Measurements from ENCODE around the gene ACSM6.
"Not testable (repeated sequence)": the region's sequence is repeated elsewhere in the genome, so short reads cannot be mapped to it uniquely, and the experiment has no call there.

Gene ACSM6

GRCh38 chr10:95187617-95188016 is 6.4 kb upstream of the ACSM6 start:
- TF ChIP-seq CTCF (IDR thresholded peaks at IDR 0.05; ENCODE audit: low read depth, low read length): no peak
- DNase-seq (ENCODE audit: low read depth in 2 of 2): no peak

GRCh38 chr10:95188593-95188992 is 5.4 kb upstream of the ACSM6 start:
- no peak for TF ChIP-seq CTCF (IDR thresholded peaks at IDR 0.05; ENCODE audit: low read depth, low read length)
- no peak overlapping the region for H3K4me3 ChIP-seq (replicated peaks in 1 of 2; ENCODE audit: low read depth in 2 of 2, low read length in 2 of 2)
- no peak for DNase-seq (ENCODE audit: low read depth in 2 of 2)

More at GRCh38 chr10:95187617-95188016, 6.4 kb upstream of the ACSM6 start:
- H3K4me3 ChIP-seq (replicated peaks in 1 of 2; ENCODE audit: low read depth in 2 of 2, low read length in 2 of 2): no peak overlapping the region

- DNase-seq (ENCODE audit: low read depth in 2 of 2): no peak
- TF ChIP-seq CTCF (IDR thresholded peaks at IDR 0.05; ENCODE audit: low read depth, low read length): no peak
Measured at GRCh38 chr10:95196046-95196445, 2.0 kb downstream of the ACSM6 start.

GRCh38 chr10:95201736-95202135 is 7.7 kb downstream of the ACSM6 start:
- TF ChIP-seq CTCF (IDR thresholded peaks at IDR 0.05; ENCODE audit: low read depth, low read length): peak; percentile 60
- H3K4me3 ChIP-seq (replicated peaks in 1 of 2; ENCODE audit: low read depth in 2 of 2, low read length in 2 of 2): no peak overlapping the region
- DNase-seq (ENCODE audit: low read depth in 2 of 2): peak; percentile 30 to 70

More at GRCh38 chr10:95196046-95196445, 2.0 kb downstream of the ACSM6 start:
- H3K4me3 ChIP-seq (replicated peaks in 1 of 2; ENCODE audit: low read depth in 2 of 2, low read length in 2 of 2): no peak overlapping the region

GRCh38 chr10:95202865-95203264 is 8.8 kb downstream of the ACSM6 start:
- H3K4me3 ChIP-seq (replicated peaks in 1 of 2; ENCODE audit: low read depth in 2 of 2, low read length in 2 of 2); DNase-seq (ENCODE audit: low read depth in 2 of 2): not testable (repeated sequence)

- H3K4me3 ChIP-seq (replicated peaks in 1 of 2; ENCODE audit: low read depth in 2 of 2, low read length in 2 of 2): no peak overlapping the region
- TF ChIP-seq CTCF (IDR thresholded peaks at IDR 0.05; ENCODE audit: low read depth, low read length): no peak
- DNase-seq (ENCODE audit: low read depth in 2 of 2): peak; percentile 29 to 37
Measured at GRCh38 chr10:95208702-95209391, 14.8 kb downstream of the ACSM6 start.

GRCh38 chr10:95209509-95210127 is 15.6 kb downstream of the ACSM6 start:
- DNase-seq (ENCODE audit: low read depth in 2 of 2): no peak
- no peak overlapping the region for H3K4me3 ChIP-seq (replicated peaks in 1 of 2; ENCODE audit: low read depth in 2 of 2, low read length in 2 of 2)

More at GRCh38 chr10:95209509-95210127, 15.6 kb downstream of the ACSM6 start:
- TF ChIP-seq CTCF (IDR thresholded peaks at IDR 0.05; ENCODE audit: low read depth, low read length): no peak
